ENCODE data around the gene RNMT. TPM values are rescaled to one million over a fixed set of nuclear protein-coding genes. Genes with fewer than 3 reads are reported as not detected.

The RNMT gene
- polyA plus RNA-seq, 1 donor from 2014 or later: 29.8 TPM

DNA sequence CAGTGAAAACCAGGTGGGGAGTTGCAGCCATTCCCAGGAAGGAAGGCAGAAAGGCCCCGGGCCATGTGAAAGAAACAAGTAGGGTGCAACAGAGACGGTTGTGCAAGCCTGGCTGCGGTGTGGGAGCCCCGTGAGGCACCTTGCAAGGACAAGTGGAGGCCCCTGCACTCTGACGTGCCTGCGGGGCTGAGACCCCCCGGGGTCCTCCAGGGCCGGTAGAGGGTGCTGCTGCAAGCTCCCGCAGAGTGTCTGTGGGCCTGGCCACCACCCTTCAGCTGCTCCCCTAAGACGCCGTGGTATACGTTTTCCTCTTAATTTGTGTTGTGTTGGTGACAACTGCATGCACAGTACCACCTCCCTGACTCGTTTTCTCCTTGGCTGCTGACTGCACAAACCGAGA, 70.0 kb downstream of the RNMT start:
- Histone ChIP-seq H4K20me1 (ENCODE audit: insufficient read depth) (no peaks in the 10 kb centered on the region), H3K27ac (ENCODE audit: low read length) (no peak overlapping the region), H3K36me3 (ENCODE audit: insufficient read depth, low read length) (no peaks in the 10 kb centered on the region), H3F3A (ENCODE audit: insufficient read depth, low read length, poor library complexity, severe bottlenecking) (no peaks in the 10 kb centered on the region), H3K9me2 (ENCODE audit: insufficient read depth, low read length) (no peaks in the 10 kb centered on the region), H3K4me3 (ENCODE audit: low read length) (no peak overlapping the region), H2AFZ (ENCODE audit: low read depth, low read length) (no peak overlapping the region), H3K27me3 (ENCODE audit: insufficient read depth, low read depth, low read length) (peaks cover 12% of the 10 kb centered on the region), H3K9me3 (ENCODE audit: low read length) (no peaks in the 10 kb centered on the region), H3K79me2 (replicated peaks; ENCODE audit: insufficient read depth, low read length) (no peaks in the 10 kb centered on the region), H3K4me2 (ENCODE audit: low read length) (no peak overlapping the region), H3K9ac (ENCODE audit: low read length) (no peak overlapping the region)
- TF ChIP-seq TAF1 (IDR thresholded peaks at IDR 0.05; ENCODE audit: low read depth) (no peak), POLR2AphosphoS5 (IDR thresholded peaks at IDR 0.05) (no peak), SMC3 (conservative IDR thresholded peaks at IDR 0.05; ENCODE audit: poor library complexity) (no peak), EP300 (conservative IDR thresholded peaks at IDR 0.05; ENCODE audit: poor library complexity, severe bottlenecking) (no peak), MXI1 (conservative IDR thresholded peaks at IDR 0.05; ENCODE audit: poor library complexity, severe bottlenecking) (no peak), EZH2 (IDR thresholded peaks at IDR 0.05; ENCODE audit: borderline replicate concordance, insufficient read depth, low read length, poor library complexity, severe bottlenecking) (no peak), RAD21 (conservative IDR thresholded peaks at IDR 0.05) (no peak)
- TF ChIP-seq, protein P1, sequence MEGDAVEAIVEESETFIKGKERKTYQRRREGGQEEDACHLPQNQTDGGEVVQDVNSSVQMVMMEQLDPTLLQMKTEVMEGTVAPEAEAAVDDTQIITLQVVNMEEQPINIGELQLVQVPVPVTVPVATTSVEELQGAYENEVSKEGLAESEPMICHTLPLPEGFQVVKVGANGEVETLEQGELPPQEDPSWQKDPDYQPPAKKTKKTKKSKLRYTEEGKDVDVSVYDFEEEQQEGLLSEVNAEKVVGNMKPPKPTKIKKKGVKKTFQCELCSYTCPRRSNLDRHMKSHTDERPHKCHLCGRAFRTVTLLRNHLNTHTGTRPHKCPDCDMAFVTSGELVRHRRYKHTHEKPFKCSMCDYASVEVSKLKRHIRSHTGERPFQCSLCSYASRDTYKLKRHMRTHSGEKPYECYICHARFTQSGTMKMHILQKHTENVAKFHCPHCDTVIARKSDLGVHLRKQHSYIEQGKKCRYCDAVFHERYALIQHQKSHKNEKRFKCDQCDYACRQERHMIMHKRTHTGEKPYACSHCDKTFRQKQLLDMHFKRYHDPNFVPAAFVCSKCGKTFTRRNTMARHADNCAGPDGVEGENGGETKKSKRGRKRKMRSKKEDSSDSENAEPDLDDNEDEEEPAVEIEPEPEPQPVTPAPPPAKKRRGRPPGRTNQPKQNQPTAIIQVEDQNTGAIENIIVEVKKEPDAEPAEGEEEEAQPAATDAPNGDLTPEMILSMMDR (IDR thresholded peaks at IDR 0.05; ENCODE audit: poor library complexity, severe bottlenecking): no peak
- TF ChIP-seq, protein P2, sequence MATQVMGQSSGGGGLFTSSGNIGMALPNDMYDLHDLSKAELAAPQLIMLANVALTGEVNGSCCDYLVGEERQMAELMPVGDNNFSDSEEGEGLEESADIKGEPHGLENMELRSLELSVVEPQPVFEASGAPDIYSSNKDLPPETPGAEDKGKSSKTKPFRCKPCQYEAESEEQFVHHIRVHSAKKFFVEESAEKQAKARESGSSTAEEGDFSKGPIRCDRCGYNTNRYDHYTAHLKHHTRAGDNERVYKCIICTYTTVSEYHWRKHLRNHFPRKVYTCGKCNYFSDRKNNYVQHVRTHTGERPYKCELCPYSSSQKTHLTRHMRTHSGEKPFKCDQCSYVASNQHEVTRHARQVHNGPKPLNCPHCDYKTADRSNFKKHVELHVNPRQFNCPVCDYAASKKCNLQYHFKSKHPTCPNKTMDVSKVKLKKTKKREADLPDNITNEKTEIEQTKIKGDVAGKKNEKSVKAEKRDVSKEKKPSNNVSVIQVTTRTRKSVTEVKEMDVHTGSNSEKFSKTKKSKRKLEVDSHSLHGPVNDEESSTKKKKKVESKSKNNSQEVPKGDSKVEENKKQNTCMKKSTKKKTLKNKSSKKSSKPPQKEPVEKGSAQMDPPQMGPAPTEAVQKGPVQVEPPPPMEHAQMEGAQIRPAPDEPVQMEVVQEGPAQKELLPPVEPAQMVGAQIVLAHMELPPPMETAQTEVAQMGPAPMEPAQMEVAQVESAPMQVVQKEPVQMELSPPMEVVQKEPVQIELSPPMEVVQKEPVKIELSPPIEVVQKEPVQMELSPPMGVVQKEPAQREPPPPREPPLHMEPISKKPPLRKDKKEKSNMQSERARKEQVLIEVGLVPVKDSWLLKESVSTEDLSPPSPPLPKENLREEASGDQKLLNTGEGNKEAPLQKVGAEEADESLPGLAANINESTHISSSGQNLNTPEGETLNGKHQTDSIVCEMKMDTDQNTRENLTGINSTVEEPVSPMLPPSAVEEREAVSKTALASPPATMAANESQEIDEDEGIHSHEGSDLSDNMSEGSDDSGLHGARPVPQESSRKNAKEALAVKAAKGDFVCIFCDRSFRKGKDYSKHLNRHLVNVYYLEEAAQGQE (IDR thresholded peaks at IDR 0.05; ENCODE audit: borderline replicate concordance): no peak

DNA sequence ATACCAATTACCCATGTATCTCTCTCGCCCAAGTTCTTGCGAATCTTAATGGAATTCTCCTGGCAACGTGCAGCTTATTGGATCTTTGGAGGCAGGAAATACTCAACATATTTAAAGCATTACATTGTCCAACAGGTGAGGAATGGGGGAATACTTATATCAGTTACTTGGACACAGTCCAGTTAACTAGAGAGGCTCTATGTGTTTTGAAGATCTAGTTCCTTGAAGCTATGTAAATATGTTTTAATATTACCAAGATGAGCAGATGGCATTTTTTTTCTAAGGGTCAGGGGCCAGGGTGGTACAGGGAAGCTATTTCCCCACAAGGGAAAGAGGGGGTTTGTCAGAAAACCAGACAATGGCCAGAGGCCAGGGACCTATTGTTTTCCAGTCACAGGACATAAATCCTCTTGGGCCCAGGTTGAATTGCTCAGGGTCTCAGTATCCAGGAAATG, 70.7 kb downstream of the RNMT start:
- Histone ChIP-seq H3K36me3 (ENCODE audit: insufficient read depth, low read length) (no peaks in the 10 kb centered on the region), H2AFZ (ENCODE audit: low read depth, low read length) (no peak overlapping the region), H3K27me3 (ENCODE audit: insufficient read depth, low read depth, low read length) (peaks cover 14% of the 10 kb centered on the region), H3K9ac (ENCODE audit: low read length) (no peak overlapping the region), H3K9me2 (ENCODE audit: insufficient read depth, low read length) (no peaks in the 10 kb centered on the region), H3K27ac (ENCODE audit: low read length) (no peak overlapping the region), H3K9me3 (ENCODE audit: low read length) (no peaks in the 10 kb centered on the region), H3K4me2 (ENCODE audit: low read length) (no peak overlapping the region), H3F3A (ENCODE audit: insufficient read depth, low read length, poor library complexity, severe bottlenecking) (no peaks in the 10 kb centered on the region), H3K4me3 (ENCODE audit: low read length) (no peak overlapping the region), H4K20me1 (ENCODE audit: insufficient read depth) (no peaks in the 10 kb centered on the region), H3K79me2 (replicated peaks; ENCODE audit: insufficient read depth, low read length) (no peaks in the 10 kb centered on the region)
- TF ChIP-seq EZH2 (IDR thresholded peaks at IDR 0.05; ENCODE audit: borderline replicate concordance, insufficient read depth, low read length, poor library complexity, severe bottlenecking) (no peak), TAF1 (IDR thresholded peaks at IDR 0.05; ENCODE audit: low read depth) (no peak), SMC3 (conservative IDR thresholded peaks at IDR 0.05; ENCODE audit: poor library complexity) (no peak), MXI1 (conservative IDR thresholded peaks at IDR 0.05; ENCODE audit: poor library complexity, severe bottlenecking) (no peak), EP300 (conservative IDR thresholded peaks at IDR 0.05; ENCODE audit: poor library complexity, severe bottlenecking) (no peak)
- TF ChIP-seq, protein P2 (IDR thresholded peaks at IDR 0.05; ENCODE audit: borderline replicate concordance): no peak
- TF ChIP-seq, protein P1 (IDR thresholded peaks at IDR 0.05; ENCODE audit: poor library complexity, severe bottlenecking): no peak
